GM21367 (cell line): ENCODE measurements around the gene IPMK.
A peak's percentile ranks its signal among the peaks of the same experiment; 100 is the strongest.

ENCODE experiments used
- ATAC-seq: cut with Tn5 transposase; IDR thresholded peaks from one replicate; pipeline ENCODE4 v1.9.1; 2021; ENCODE audit not compliant: unreplicated experiment

The IPMK gene

GRCh38 chr10:58267713-58268453 lies at the start of gene IPMK:
Gene IPMK, minus strand, starts transcription at chr10:58267894. Its CDS starts 283 bp downstream, at chr10:58267611.
- peak; percentile 57 for ATAC-seq

- no peak for ATAC-seq
These were observed 49.2 kb upstream of the IPMK start for GRCh38 chr10:58316874-58317273.

DNA sequence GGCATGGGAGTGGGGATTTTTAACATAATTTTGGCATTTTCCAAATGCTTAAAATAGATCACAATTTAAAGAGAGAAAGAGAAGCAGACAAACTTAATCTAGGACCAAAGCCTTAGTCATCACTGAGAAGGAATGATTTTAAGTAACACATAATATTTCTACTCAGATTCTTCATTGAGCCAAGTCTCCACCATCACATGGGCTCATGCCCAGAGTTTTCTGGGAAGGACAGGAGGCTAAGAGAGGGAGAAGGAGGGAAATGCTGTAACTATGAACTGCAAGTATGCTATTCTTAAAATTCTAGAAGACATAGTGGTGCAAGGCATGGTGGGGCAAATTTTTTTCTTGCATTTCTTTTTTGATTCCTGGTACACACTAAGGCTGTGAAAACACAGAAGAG lies 43.3 kb upstream of the IPMK start:
- no peak for ATAC-seq

DNA sequence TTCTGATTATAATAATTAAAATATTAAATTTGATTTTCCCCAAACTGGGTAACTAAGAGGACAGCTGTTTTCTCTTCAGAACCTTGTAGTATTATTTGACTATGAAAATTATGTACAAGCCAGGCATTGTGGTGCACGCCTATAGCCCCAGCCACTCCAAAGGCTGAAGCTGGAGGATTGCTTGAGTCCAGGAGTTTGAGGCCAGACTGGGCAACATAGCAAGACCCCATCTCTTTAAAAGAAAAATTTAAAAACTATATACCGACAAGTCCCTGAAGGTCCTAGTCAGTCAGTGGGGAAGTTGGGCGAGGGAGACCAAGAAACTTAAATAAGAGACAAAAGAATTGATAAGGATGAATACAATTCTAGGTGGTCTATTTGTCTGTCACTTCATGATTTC lies 40.0 kb upstream of the IPMK start:
- no peak for ATAC-seq

DNA sequence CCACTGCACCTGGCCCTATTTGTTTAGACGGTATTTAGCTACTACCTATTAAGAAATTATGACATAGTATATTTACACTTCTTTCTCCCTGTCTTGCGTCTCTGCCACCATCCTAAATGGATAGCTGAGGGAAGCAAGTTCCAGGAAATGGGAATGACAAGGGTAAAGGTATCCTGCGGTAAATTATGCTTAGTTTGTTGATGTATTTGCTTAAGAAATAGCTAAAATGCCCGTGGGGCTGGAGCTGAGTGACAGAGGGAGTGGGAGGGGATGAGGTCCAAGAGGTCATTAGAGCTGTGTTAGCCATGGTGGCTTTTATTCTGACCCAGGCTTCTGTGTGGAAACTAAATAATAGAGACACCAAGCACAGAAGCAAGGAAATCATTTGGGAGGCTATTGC lies 38.1 kb upstream of the IPMK start:
- no peak for ATAC-seq

GRCh38 chr10:58304099-58304633 lies 36.5 kb upstream of the IPMK start:
- no peak for ATAC-seq

DNA sequence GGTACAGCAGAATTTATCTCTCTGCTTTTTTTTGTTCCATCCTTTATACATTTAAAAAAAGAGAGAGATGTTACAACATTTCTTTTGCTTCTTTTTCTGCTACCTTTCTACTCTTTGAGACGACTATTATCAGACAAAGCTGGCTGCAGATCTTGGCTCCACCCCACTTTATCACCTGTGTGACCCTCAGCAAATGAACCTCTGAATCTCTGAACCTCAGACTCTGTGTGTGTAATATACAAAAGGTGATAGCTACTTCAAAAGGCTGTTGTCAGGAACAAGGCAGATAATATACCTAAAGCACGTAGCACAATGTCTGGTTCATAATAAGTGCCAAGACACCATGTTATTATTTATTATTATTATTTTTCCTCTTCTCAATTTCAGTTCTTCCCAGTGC lies 34.6 kb upstream of the IPMK start:
- no peak for ATAC-seq

DNA sequence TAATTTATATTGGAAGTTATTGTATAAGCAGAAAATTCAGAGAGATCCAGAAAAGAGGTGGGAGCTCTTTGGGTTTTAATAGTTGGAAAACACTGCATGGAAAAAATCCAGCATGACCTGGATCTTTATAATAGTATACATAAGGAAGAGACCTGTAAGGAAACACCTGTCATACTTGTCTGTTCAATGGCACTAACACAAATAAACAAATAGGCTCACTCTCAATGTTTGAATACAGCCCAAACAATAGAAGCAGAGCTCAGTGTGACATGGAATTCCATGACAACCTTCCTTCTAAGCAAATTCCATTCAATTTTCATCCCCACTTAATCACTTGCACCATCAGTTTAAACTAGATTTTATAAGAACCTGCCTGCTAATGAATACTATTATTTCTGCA lies 33.0 kb upstream of the IPMK start:
- ATAC-seq, result no peak

GRCh38 chr10:58299580-58299979 lies 31.9 kb upstream of the IPMK start:
- peak; percentile 95 for ATAC-seq

DNA sequence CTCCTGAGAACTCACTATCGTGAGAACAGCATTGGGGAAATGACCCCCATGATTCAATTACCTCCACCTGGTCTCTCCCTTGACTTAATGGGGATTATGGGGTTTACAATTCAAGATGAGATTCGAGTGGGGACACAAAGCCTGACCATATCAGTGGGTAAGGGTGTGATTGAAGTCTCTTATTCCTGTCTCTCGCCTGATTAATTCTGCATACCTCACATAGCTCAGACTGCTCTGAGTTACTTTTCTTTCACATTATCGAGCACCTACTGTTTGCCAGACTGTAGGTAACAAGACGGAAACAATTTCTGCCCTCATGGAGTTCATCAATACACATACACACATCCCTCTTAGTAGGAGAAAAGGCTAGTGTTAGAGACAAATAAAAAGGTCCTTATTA lies 26.3 kb upstream of the IPMK start:
- no peak for ATAC-seq

- peak; percentile 93 for ATAC-seq
These were observed 24.0 kb upstream of the IPMK start for GRCh38 chr10:58291538-58292174.

- peak; percentile 99 for ATAC-seq
These were observed 14.9 kb upstream of the IPMK start for GRCh38 chr10:58282615-58283014.

- ATAC-seq, result no peak
These were observed 13.5 kb upstream of the IPMK start for GRCh38 chr10:58281092-58281752.

DNA sequence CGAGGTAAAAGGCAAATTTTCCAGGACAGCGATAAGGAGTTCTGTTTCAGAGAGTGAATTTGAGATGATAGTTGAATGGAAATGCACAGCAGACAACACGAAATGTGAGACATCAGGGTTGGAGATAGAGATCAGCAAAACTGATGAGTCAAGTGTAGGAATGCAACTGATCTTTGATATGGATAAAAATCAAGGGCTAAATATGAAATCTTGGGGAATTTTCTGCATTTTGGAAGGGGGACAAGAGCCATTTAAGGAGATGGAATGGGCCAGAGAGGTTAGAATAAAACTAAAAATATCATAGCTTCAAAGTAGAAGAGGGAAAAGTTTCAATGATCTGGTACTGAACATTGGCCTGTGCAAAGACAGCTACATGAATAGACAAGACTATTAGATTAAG lies 12.8 kb upstream of the IPMK start:
- ATAC-seq, result no peak

GRCh38 chr10:58278962-58279307 lies 11.2 kb upstream of the IPMK start:
- no peak for ATAC-seq

DNA sequence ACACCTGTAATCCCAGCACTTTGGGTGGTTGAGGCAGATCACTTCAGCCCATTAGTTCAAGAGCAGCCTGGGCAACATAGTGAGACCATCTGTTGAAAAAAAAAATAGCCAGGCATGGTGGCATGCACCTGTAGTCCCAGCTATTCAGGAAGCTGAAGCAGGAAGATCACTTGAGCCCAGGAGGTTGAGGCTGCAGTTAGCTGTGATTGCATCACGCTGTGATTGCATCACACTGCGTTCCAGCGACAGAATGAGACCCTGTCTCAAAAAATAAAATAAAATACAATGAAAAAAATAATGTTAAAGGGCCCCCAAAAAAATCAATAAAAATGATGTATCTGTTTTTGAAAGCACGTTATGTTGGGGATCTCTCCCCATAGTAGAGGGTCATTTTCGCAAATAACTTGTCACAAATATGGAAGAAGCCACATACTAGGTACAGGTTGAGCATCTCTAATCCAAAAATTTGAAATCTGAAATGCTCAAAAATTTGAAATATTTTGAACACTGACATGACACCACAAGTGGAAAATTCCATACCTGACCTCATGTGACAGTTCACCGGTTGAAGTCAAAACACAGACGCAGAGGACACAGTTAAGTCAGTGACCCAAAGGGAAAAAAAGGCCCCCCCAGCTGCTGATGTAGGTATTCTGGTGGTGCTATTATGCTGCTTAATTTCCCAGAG lies 10.7 kb upstream of the IPMK start:
- ATAC-seq, result no peak

DNA sequence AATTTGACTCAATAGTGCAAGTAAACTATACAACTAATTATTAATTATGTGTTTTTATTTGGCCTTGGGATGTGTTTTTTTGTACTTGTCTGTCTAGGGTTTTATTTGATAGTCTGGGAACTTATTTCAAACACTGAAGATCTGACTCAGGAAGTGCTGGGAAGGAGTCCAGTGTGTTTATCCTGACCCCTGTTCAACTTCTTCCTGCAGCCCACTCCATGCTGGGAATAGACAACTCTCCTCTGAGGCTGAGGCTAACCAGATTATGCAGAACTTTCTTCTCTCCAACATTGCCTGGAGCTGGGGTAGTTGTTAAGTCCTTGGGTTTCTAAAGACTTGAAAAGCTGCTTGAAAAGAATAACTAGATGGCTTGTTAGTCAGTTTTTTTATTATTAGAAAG lies 8.2 kb upstream of the IPMK start:
- ATAC-seq, result no peak

DNA sequence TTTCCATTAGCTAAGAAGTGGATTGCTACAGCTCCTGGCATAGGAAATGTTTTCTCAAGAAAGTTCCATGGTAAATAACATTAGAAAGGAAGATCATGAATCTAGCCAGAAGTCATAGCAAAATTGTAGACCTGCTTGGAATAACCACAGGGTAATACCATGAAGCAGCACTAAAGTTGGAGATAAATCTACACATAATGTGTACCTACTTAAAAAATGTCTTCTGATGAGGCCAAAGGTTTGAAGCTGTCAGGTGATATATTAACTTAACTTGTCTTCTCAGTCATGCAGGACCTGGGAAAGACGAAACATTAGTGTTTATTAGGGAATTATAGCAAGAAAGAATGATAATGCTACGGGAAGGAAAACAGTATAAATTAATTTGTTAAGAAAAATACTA lies 7.6 kb upstream of the IPMK start:
- ATAC-seq, result no peak

GRCh38 chr10:58269782-58270290 lies 2.1 kb upstream of the IPMK start:
- no peak for ATAC-seq

- ATAC-seq, result peak; percentile 50
These were observed 1.5 kb upstream of the IPMK start, which contains the start of gene CISD1 for GRCh38 chr10:58268946-58269781. Gene CISD1, plus strand, starts transcription at chr10:58269162. Its CDS starts 112 bp downstream, at chr10:58269274.
